Adrenal gland (tissue), 5 donors: Measurements from ENCODE around the gene TDRD10.

Experiments used
- POLR2A ChIP-seq, 2 donors: fragments of 450-650 bp; IDR thresholded peaks; one replicate each; pipeline ENCODE4 v1.6.1; 2017; ENCODE audit warnings: antibody characterized with exemption in 2 of 2, mild to moderate bottlenecking in 2 of 2, moderate library complexity in 1 of 2
- TF ChIP-seq, protein P1 (sequence below), 6 experiments: fragments of 450-650 bp in 4 of 6; fragments of 200-600 bp in 2 of 6; sonication (generic) in 1 of 6; IDR thresholded peaks; 1 replicate in 5 of 6; 2 replicates in 1 of 6; pipeline versions ENCODE4 v1.5.1 to v1.8.0; 2016 to 2021; ENCODE audit warnings: antibody characterized with exemption in 6 of 6, mild to moderate bottlenecking in 2 of 6, moderate library complexity in 1 of 6
- donor health status: DM: no; HTN: no; CAD: no.

DNA sequence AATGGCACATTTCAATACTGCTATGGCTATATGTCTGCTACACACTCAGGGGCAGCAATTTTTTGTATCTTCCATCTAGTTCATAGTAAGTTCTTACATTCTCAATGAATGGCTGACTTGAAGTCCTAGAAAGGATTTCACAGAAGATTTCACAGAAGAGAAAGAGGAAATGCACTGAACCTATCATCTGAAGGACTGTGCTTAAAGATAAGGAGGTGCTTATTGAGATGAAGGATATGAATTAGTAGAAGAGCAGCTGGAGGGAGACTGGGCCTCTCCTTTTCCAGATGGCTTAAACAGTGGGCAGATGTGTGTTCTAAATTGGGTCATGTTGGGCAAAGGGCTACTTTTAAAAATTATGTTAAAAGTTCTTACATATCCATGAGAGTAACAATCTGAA lies 91.4 kb downstream of the TDRD10 start:
- TF ChIP-seq, protein P1, sequence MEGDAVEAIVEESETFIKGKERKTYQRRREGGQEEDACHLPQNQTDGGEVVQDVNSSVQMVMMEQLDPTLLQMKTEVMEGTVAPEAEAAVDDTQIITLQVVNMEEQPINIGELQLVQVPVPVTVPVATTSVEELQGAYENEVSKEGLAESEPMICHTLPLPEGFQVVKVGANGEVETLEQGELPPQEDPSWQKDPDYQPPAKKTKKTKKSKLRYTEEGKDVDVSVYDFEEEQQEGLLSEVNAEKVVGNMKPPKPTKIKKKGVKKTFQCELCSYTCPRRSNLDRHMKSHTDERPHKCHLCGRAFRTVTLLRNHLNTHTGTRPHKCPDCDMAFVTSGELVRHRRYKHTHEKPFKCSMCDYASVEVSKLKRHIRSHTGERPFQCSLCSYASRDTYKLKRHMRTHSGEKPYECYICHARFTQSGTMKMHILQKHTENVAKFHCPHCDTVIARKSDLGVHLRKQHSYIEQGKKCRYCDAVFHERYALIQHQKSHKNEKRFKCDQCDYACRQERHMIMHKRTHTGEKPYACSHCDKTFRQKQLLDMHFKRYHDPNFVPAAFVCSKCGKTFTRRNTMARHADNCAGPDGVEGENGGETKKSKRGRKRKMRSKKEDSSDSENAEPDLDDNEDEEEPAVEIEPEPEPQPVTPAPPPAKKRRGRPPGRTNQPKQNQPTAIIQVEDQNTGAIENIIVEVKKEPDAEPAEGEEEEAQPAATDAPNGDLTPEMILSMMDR (IDR thresholded peaks at IDR 0.05), result no peak
- no peak for TF ChIP-seq POLR2A (IDR thresholded peaks at IDR 0.05)
